Sigmoid colon (tissue), 7 donors: ENCODE data around the gene CDC42BPB. TPM values are rescaled to one million over a fixed set of nuclear protein-coding genes. Genes with fewer than 3 reads are reported as not detected.

Source experiments
- DNase-seq: peaks from one replicate; pipeline ENCODE4 v3.0.0-alpha.2; 2019
- H3K27ac ChIP-seq, 4 donors: fragments of 200-600 bp; sonication (generic); one replicate each; pipeline ENCODE4 v1.5.1; 2016 to 2019; ENCODE audit warnings: mild to moderate bottlenecking in 1 of 4
- H3K27me3 ChIP-seq, 3 donors: fragments of 200-600 bp; sonication (generic); one replicate each; pipeline ENCODE4 v1.5.1; 2019; ENCODE audit warnings: mild to moderate bottlenecking in 1 of 3
- H3K36me3 ChIP-seq, 4 donors: fragments of 200-600 bp; sonication (generic); one replicate each; pipeline ENCODE4 v1.5.1; 2016 to 2019
- H3K4me1 ChIP-seq, 4 donors: fragments of 200-600 bp; sonication (generic); one replicate each; pipeline ENCODE4 v1.5.1; 2017 to 2019
- H3K4me3 ChIP-seq, 4 donors: fragments of 200-600 bp; sonication (generic); one replicate each; pipeline ENCODE4 v1.5.1; 2017 to 2019; ENCODE audit warnings: mild to moderate bottlenecking in 2 of 4, moderate library complexity in 1 of 4
- H3K9me3 ChIP-seq, 4 donors: fragments of 200-600 bp in 3 of 4; sonication (generic) in 3 of 4; one replicate each; pipeline versions ENCODE4 v1.5.1 to v1.6.1; 2013 to 2019
- EP300 ChIP-seq, 4 donors: sonication (generic); formaldehyde crosslinking; IDR thresholded peaks; one replicate each; pipeline ENCODE4 v1.6.1; 2017; ENCODE audit warnings: antibody characterized with exemption in 4 of 4
- POLR2A ChIP-seq, 2 donors: fragments of 450-650 bp; IDR thresholded peaks; one replicate each; pipeline ENCODE4 v1.6.1; 2016; ENCODE audit warnings: antibody characterized with exemption in 2 of 2, mild to moderate bottlenecking in 2 of 2, moderate library complexity in 2 of 2
- POLR2AphosphoS5 ChIP-seq, 4 donors: sonication (generic); formaldehyde crosslinking; IDR thresholded peaks; one replicate each; pipeline ENCODE4 v1.6.1; 2017; ENCODE audit warnings: antibody characterized with exemption in 4 of 4
- WGBS, 2 donors: extraction: QIAGEN DNeasy Blood & Tissue Kit; methylation state at CpG; one replicate each; pipeline ENCODE4 v1.1.7; 2013; 5-methylcytosine and 5-hydroxymethylcytosine counted together
- intact Hi-C: fragments of 100-400 bp; cut with DNase I; formaldehyde crosslinking; loops from one replicate; pipeline ENCODE4 v1.15.1; 2023
- polyA plus RNA-seq, 3 donors: library from polyadenylated mRNA; stranded (reverse); fragments of 200-250 nt; gene quantifications; one replicate each; pipeline ENCODE4 v1.2.3, GENCODE V29; 2013
- total RNA-seq, 4 donors: library from RNA; depleted of rRNA; stranded (reverse); fragments of >200 nt; gene quantifications; one replicate each; pipeline ENCODE4 v1.1.0, GENCODE V29; 2016
- TF ChIP-seq, protein P1 (sequence below), 4 experiments: fragments of 450-650 bp in 3 of 4; fragments of 200-600 bp in 1 of 4; IDR thresholded peaks; one replicate each; pipeline ENCODE4 v1.5.1; 2016 to 2019; ENCODE audit warnings: antibody characterized with exemption in 4 of 4, mild to moderate bottlenecking in 3 of 4, moderate library complexity in 2 of 4
- donor health status: healthy with polysubstance abuse.
- donor health status: Bipolar disorder and iron deficiency.
- donor health status: healthy.

CDC42BPB gene
- total and polyA plus RNA-seq, 7 donors, result 18.0 to 82.3 (median 58.5) TPM

DNA sequence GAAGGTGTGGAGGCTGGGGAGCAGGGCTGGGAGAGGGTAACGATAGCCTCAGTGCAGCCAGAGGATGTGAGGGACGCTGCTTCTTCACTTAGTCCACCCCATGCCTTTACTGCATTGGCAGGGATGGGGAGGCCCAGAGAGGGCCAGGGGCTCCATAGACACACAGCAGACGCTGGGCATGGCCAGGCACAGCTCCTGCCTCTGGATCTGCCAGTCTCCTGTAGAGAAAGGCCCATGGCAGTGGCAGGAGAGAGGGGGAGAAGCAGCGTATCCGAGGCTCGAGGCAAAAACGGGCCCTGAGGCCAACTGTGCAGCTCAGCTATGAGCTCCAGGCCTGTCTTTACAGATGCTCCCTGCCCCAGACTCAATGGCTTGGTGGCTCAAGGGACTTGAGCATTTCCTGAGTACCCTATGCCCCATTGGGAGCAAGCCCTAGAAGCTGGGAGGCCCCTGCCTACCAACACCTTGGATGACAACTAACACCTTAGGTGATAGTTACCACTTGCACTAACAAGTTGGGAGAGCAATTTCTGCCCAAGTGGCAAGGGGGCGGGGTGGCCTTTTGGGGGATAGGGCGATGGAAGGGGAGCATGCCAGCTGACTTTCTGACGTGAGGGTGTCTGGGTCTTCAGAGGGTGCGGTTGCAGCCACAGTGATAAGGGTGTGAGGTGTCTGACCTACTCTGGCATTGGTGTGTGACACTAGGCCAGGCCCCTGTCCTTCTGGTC, 21.7 kb upstream of the CDC42BPB start:
- no peak for DNase-seq
- Histone ChIP-seq H3K9me3 (no peaks in the 10 kb centered on the region), H3K27ac (no peak overlapping the region), H3K4me1 (peaks cover 0 to 16% (median 10%) of the 10 kb centered on the region in 4 donors), H3K4me3 (no peak overlapping the region), H3K27me3 (peaks cover 0 to 26% (median 3%) of the 10 kb centered on the region in 3 donors), H3K36me3 (no peaks in the 10 kb centered on the region)
- TF ChIP-seq POLR2A (IDR thresholded peaks at IDR 0.05) (no peak), POLR2AphosphoS5 (IDR thresholded peaks at IDR 0.05) (no peak)
- intact Hi-C loops, result no loop called here
- 72 to 85% methylated on average over 11 of the region's 11 CpGs for WGBS, 2 donors

DNA sequence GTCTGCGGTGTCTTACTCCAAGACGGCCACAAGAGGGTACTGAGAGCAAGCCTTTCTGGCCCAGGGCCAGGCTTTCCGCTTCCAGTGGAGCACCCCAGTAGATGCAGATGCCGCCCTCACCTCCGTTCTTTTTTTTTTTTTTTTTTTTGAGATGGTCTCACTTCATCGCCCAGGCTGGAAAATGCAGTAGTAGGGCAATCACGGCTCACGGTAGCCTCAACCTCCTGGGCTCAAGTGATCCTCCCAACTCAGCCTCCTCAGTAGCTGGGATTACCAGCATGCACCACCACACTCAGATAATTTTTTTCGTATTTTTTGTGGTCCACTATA, 21.0 kb upstream of the CDC42BPB start:
- peaks cover 0 to 13% (median 9%) of the 10 kb centered on the region in 4 donors for H3K4me1 ChIP-seq
- TF ChIP-seq POLR2A (IDR thresholded peaks at IDR 0.05), result no peak
- TF ChIP-seq POLR2AphosphoS5 (IDR thresholded peaks at IDR 0.05), result peak in 3 of 4 donors; percentile 39 to 80 (median 73)
- TF ChIP-seq EP300 (IDR thresholded peaks at IDR 0.05), result no peak
- TF ChIP-seq, protein P1, sequence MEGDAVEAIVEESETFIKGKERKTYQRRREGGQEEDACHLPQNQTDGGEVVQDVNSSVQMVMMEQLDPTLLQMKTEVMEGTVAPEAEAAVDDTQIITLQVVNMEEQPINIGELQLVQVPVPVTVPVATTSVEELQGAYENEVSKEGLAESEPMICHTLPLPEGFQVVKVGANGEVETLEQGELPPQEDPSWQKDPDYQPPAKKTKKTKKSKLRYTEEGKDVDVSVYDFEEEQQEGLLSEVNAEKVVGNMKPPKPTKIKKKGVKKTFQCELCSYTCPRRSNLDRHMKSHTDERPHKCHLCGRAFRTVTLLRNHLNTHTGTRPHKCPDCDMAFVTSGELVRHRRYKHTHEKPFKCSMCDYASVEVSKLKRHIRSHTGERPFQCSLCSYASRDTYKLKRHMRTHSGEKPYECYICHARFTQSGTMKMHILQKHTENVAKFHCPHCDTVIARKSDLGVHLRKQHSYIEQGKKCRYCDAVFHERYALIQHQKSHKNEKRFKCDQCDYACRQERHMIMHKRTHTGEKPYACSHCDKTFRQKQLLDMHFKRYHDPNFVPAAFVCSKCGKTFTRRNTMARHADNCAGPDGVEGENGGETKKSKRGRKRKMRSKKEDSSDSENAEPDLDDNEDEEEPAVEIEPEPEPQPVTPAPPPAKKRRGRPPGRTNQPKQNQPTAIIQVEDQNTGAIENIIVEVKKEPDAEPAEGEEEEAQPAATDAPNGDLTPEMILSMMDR (IDR thresholded peaks at IDR 0.05), result peak in 3 of 4 experiments; percentile 58 to 75 (median 68)
- peak; percentile 92 for DNase-seq
- no peaks in the 10 kb centered on the region for H3K36me3 ChIP-seq
- no peaks in the 10 kb centered on the region for H3K9me3 ChIP-seq
- no peak overlapping the region for H3K27ac ChIP-seq
- H3K27me3 ChIP-seq, result peaks cover 0 to 20% (median 0%) of the 10 kb centered on the region in 3 donors
- intact Hi-C loops, result no loop called here
- WGBS, 2 donors, result 6 to 12% methylated on average over 9 of the region's 9 CpGs
- H3K4me3 ChIP-seq, result no peak overlapping the region

DNA sequence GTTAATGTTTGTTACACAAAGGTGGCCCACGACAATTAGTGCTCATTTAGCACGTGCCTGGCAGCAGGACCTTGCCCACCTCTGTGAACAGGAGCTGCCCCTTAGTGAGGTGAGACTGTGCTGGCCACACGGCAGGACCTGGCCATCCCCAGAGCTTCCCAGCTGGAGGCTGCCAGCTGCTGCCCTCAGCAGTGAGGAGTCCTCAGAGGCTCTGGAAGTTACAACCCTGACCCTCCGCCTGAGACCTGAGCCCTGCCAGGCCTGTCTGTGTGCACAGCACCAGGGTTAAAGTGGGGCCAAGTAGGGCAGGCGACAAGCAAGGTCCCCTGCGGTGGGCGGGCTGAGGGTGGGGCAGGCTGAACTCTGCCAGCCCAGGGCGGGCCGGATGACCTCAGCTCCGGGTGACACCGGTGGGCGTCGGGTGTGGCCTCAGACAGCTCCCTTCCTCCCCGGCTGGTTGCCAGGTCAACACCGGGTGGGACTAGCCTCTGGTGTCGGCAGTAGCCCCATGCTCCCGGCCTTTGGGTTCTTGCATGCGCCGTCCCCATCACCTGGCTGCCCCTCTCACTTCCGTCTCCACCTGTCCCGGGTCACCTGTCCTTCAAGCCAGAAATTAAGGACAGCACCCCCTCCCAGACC, 17.5 kb upstream of the CDC42BPB start:
- intact Hi-C loops, result loop anchor here (2.0 kb wide), 1 partner anchor 218 kb away; no protein-coding TSS in a partner anchor

DNA sequence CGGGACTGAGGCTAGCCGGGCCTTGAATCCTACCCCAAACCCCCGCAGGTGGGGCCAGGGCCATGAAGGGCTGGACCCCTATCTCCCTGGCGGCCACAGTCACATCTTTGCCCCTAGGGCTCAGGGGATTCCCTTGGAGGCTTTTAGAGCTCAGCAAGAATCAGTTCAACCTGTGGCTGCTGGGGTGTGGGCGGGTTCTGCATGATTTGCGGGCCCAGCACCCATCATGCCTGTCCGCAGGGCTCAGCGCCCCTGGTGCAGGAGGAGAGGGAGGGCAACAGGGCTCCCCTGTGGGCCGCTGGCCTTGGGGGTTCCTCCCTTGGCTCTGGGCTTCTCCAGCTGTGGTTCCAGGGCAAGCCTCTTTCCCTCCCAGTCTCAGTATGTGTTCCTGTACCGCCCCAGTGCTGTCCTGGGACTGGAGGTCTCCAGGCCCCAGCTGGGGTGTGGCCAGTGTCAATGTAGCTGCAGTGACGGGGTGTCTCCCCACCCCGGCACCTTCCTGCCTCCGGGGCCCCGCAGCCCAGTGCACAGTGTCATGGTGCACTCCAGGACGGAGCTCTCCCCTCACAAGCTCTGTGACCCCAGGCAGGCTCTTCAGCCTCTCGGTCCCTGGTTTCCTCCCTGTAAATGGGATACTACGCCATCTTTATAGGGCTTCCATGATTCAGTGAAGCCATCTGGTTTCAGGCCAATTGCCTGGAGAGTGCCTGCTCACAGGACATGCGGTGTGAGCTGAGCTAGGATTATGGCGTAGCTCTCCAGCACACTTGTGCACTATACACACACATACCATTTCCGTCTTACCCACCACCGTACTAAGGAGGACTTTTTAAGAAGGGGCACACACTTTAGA, 16.8 kb upstream of the CDC42BPB start:
- TF ChIP-seq EP300 (IDR thresholded peaks at IDR 0.05) (no peak), POLR2AphosphoS5 (IDR thresholded peaks at IDR 0.05) (no peak), POLR2A (IDR thresholded peaks at IDR 0.05) (no peak)
- TF ChIP-seq, protein P1 (IDR thresholded peaks at IDR 0.05), result no peak
- intact Hi-C loops, result loop anchor here (2.0 kb wide), 1 partner anchor 219 kb away; no protein-coding TSS in a partner anchor
- Histone ChIP-seq H3K27me3 (peaks cover 0 to under 1% (median 0%) of the 10 kb centered on the region in 3 donors), H3K4me1 (peaks cover 0 to 13% (median 9%) of the 10 kb centered on the region in 4 donors), H3K36me3 (no peaks in the 10 kb centered on the region), H3K9me3 (no peaks in the 10 kb centered on the region), H3K4me3 (no peak overlapping the region), H3K27ac (peak overlapping the region; percentile 46 to 66 (median 59))
- WGBS, 2 donors, result 64 to 74% methylated on average over 21 of the region's 21 CpGs
- peak; percentile 63 for DNase-seq

More for the DNA sequence above, 17.5 kb upstream of the CDC42BPB start:
- TF ChIP-seq POLR2AphosphoS5 (IDR thresholded peaks at IDR 0.05) (no peak), EP300 (IDR thresholded peaks at IDR 0.05) (no peak), POLR2A (IDR thresholded peaks at IDR 0.05) (no peak)
- TF ChIP-seq, protein P1 (IDR thresholded peaks at IDR 0.05), result no peak
- peaks cover 0 to 7% (median 0%) of the 10 kb centered on the region in 3 donors for H3K27me3 ChIP-seq
- 6 to 27% methylated on average over 21 of the region's 21 CpGs for WGBS, 2 donors
- peak overlapping the region in 3 of 4 donors; percentile 38 to 48 (median 40) for H3K4me3 ChIP-seq
- DNase-seq, result peak; percentile 83
- peak overlapping the region; percentile 46 to 66 (median 59) for H3K27ac ChIP-seq
- peaks cover 0 to 13% (median 9%) of the 10 kb centered on the region in 4 donors for H3K4me1 ChIP-seq
- no peaks in the 10 kb centered on the region for H3K9me3 ChIP-seq
- H3K36me3 ChIP-seq, result no peaks in the 10 kb centered on the region
